ENCODE measurements around the gene TFAP2C. TPM values are rescaled to one million over a fixed set of nuclear protein-coding genes. Genes with fewer than 3 reads are reported as not detected.

TFAP2C gene
- total and polyA plus RNA-seq, 9 of the 15 experiments (the other 6 are each of a cell fraction or from before 2014, with no cell fraction given): 0.03 to 0.04 TPM; not detected in 7

DNA sequence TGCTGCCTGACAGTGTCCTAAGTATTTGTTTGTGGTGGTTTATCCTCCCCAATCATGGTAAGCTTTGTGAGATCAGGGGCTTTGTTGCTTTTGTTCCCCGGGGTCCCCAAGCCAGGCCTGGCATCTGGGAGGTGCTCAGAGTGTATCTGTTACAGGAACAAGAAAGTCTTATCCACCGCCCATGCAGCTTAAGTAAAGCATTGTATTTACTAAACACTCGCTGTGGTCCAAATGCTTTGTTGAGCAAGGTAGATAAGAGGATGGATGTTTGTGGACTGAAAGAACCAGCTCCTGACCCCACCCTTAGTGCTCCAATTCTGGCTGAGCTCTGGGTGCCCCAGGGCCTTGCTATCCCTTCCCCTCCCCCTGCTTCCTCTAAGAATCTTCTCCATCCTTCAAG is 19.8 kb upstream of the TFAP2C start (continued):
- TF ChIP-seq SIX5 (IDR thresholded peaks at IDR 0.05; ENCODE audit: borderline replicate concordance in 1 of 2, insufficient read depth in 1 of 2, low read depth in 1 of 2, low read length in 2 of 2) (no peak), ZZZ3 (IDR thresholded peaks at IDR 0.05) (no peak), FOXP1 (CRISPR knock-in tag; IDR thresholded peaks at IDR 0.05) (no peak)

- Histone ChIP-seq H3K79me2 (ENCODE audit: control insufficient read depth, insufficient read depth, low read length) (no peaks in the 10 kb centered on the region), H3K4me2 (ENCODE audit: insufficient read depth, low read length) (no peak overlapping the region), H3K9ac (ENCODE audit: insufficient read depth in 1 of 2, low read depth in 2 of 2, low read length in 2 of 2) (no peak overlapping the region), H3K4me1 (replicated peaks in 1 of 2; ENCODE audit: control insufficient read depth in 2 of 2, insufficient read depth in 2 of 2, low read length in 2 of 2) (no peaks in the 10 kb centered on the region), H3K27ac (ENCODE audit: extremely low read depth, low read depth, low read length) (no peak overlapping the region), H3K27me3 (ENCODE audit: control insufficient read depth in 2 of 2, insufficient read depth in 2 of 2, low read length in 2 of 2) (peaks cover 7 to 39% of the 10 kb centered on the region in 2 experiments; a peak in 4 of 5 replicates), H4K20me1 (replicated peaks; ENCODE audit: control insufficient read depth, insufficient read depth, low read length) (0 out of 2 replicates have a peak, but pooled peaks cover 4% of the 10 kb centered on the region), H3K9me1 (ENCODE audit: control insufficient read depth, insufficient read depth, low read length) (no peaks in the 10 kb centered on the region), H3K9me3 (replicated peaks; ENCODE audit: control insufficient read depth, insufficient read depth, low read depth, low read length) (no peaks in the 10 kb centered on the region), H3K4me3 (no peak overlapping the region), H3K36me3 (ENCODE audit: control insufficient read depth, insufficient read depth, low read length) (no peaks in the 10 kb centered on the region), H2AFZ (ENCODE audit: low read depth, low read length) (no peak overlapping the region)
- FAIRE-seq: no peak
- in situ Hi-C loops (cut with MboI) (no loop called here), intact Hi-C loops (cut with micrococcal nuclease) (no loop called here)
- CTCF ChIA-PET (ENCODE audit: low intra/inter-chr PET ratio): no interaction called here
- WGBS (ENCODE audit: insufficient coverage, low coverage, missing lambda C conversion rate): 4% methylated on average over 6 of the region's 6 CpGs
- DNase-seq (ENCODE audit: extremely low read depth in 1 of 4, low spot score in 3 of 4): no peak
- TF ChIP-seq ZNF830 (CRISPR knock-in tag; IDR thresholded peaks at IDR 0.05): no peak
- no peak for ATAC-seq
- no TSS peak for BruUV-seq (replicated peaks)
- POLR2A ChIA-PET: interaction anchor here (1.2 kb wide), 1 partner anchor 8 kb away, joined by 4 read pairs; no protein-coding TSS in a partner anchor
Observed at GRCh38 chr20:56610098-56610497, 19.0 kb upstream of the TFAP2C start.

DNA sequence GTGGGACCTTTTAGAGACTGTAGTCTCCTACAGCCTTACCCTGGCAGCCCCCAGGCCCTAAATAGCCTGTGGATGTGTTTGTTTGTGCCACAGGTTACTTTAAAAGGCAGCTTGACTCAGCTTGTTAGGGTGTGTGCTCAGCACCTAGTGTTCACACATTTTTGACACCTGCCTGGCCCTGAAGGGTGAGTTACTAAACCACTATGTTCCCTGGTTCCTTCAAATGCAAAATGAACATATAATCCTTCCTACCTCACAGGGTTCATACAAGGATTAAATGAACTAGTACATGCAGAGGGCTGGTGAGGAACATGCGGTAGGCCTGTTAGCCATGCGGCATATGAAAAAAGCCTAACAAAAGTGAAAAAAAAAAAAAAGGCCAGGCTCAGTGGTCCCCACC is 14.9 kb upstream of the TFAP2C start:
- POLR2A ChIA-PET: no interaction called here
- TF ChIP-seq MYBL2 (IDR thresholded peaks at IDR 0.05; ENCODE audit: low read depth) (no peak), MYBL2 (CRISPR knock-in tag; IDR thresholded peaks at IDR 0.05; ENCODE audit: borderline replicate concordance) (no peak), ZNF41 (CRISPR knock-in tag; conservative IDR thresholded peaks at IDR 0.05) (no peak), FOXM1 (IDR thresholded peaks at IDR 0.05; ENCODE audit: low read depth) (no peak), FOXM1 (CRISPR knock-in tag; IDR thresholded peaks at IDR 0.05; ENCODE audit: low read depth) (no peak)

More for the DNA sequence above, 14.9 kb upstream of the TFAP2C start:
- FAIRE-seq: no peak
- H3K4me2 ChIP-seq (ENCODE audit: insufficient read depth, low read length): no peak overlapping the region
- peaks cover 2 to 52% of the 10 kb centered on the region in 2 experiments; a peak in 3 of 5 replicates for H3K27me3 ChIP-seq (ENCODE audit: control insufficient read depth in 2 of 2, insufficient read depth in 2 of 2, low read length in 2 of 2)
- WGBS (ENCODE audit: insufficient coverage, low coverage, missing lambda C conversion rate): 100% methylated on average over 1 of the region's 2 CpGs
- CTCF ChIA-PET (ENCODE audit: low intra/inter-chr PET ratio): no interaction called here
- intact Hi-C loops (cut with micrococcal nuclease) (no loop called here), in situ Hi-C loops (cut with MboI) (no loop called here)
- H3K9me3 ChIP-seq (replicated peaks; ENCODE audit: control insufficient read depth, insufficient read depth, low read depth, low read length): no peaks in the 10 kb centered on the region
- no peaks in the 10 kb centered on the region for H3K79me2 ChIP-seq (ENCODE audit: control insufficient read depth, insufficient read depth, low read length)
- no peaks in the 10 kb centered on the region for H3K4me1 ChIP-seq (replicated peaks in 1 of 2; ENCODE audit: control insufficient read depth in 2 of 2, insufficient read depth in 2 of 2, low read length in 2 of 2)
- H3K9ac ChIP-seq (ENCODE audit: insufficient read depth in 1 of 2, low read depth in 2 of 2, low read length in 2 of 2): no peak overlapping the region
- no peak overlapping the region for H3K4me3 ChIP-seq
- no TSS peak for BruUV-seq (replicated peaks)
- no peak for DNase-seq (ENCODE audit: extremely low read depth in 1 of 4, low spot score in 3 of 4)
- 0 out of 2 replicates have a peak, but pooled peaks cover 4% of the 10 kb centered on the region for H4K20me1 ChIP-seq (replicated peaks; ENCODE audit: control insufficient read depth, insufficient read depth, low read length)
- no peaks in the 10 kb centered on the region for H3K9me1 ChIP-seq (ENCODE audit: control insufficient read depth, insufficient read depth, low read length)
- no peaks in the 10 kb centered on the region for H3K36me3 ChIP-seq (ENCODE audit: control insufficient read depth, insufficient read depth, low read length)
- H3K27ac ChIP-seq (ENCODE audit: extremely low read depth, low read depth, low read length): no peak overlapping the region
- H2AFZ ChIP-seq (ENCODE audit: low read depth, low read length): no peak overlapping the region
- no peak for ATAC-seq

Data from K562 (cell line).